HepG2 (cell line): ENCODE data around the gene KCNIP3. TPM values are rescaled to one million over a fixed set of nuclear protein-coding genes. Genes with fewer than 3 reads are reported as not detected.
"Not testable (repeated sequence)": the region's sequence is repeated elsewhere in the genome, so short reads cannot be mapped to it uniquely, and the experiment has no call there.

Source experiments
- ATAC-seq: fragments of 200-7000 bp; cut with Tn5 transposase; 3 replicates; pipeline ENCODE4 v1.9.1; 2020; ENCODE audit warnings: mild to moderate bottlenecking, moderate library complexity
- BruUV-seq: library from RNA; stranded (reverse); fragments of 400-500 nt; replicated peaks from 2 replicates; lab custom pipeline; 2021; lab: Mats Ljungman, UMichigan
- CTCF ChIA-PET: fragments of 300-600 bp; formaldehyde crosslinking; extraction: SDS; loops from one replicate; lab custom pipeline; 2021; ENCODE audit warnings: low total read pairs, inconsistent platforms, low intra/inter-chr PET ratio; lab: Yijun Ruan, JAX
- POLR2A ChIA-PET: fragments of 350-600 bp; sonication (Branson Sonifier 250); formaldehyde crosslinking; loops from one replicate; lab custom pipeline; 2020; ENCODE audit warnings: antibody characterized with exemption, inconsistent platforms; lab: Yijun Ruan, JAX
- DNase-seq: peaks from one replicate; pipeline ENCODE4 v3.0.0-alpha.2; 2015; ENCODE audit warnings: low spot score
- FAIRE-seq: peaks from 3 replicates; lab custom pipeline; 2011; peaks lifted over from hg19 to GRCh38; lab: Jason Lieb, UNC
- H2AFZ ChIP-seq: one replicate; pipeline ENCODE4 v1.6.1; 2011; ENCODE audit warnings: low read length, inconsistent platforms
- H3K27ac ChIP-seq: fragments of 300-600 bp; 3 replicates; pipeline ENCODE4 v1.8.0; 2011; ENCODE audit warnings: mixed run types, mild to moderate bottlenecking, mixed read lengths, low read length, inconsistent platforms; ENCODE audit not compliant: insufficient read depth; ENCODE audit errors: extremely low read length
- H3K27me3 ChIP-seq, 2 experiments: fragments of 200-600 bp in 1 of 2; 2 replicates in 1 of 2; 3 replicates in 1 of 2; pipeline versions ENCODE4 v1.6.0 to v1.8.0; 2011; ENCODE audit warnings: low read length in 2 of 2, mild to moderate bottlenecking in 2 of 2, moderate library complexity in 2 of 2, inconsistent platforms in 1 of 2; ENCODE audit not compliant: insufficient read depth in 2 of 2, control insufficient read depth in 1 of 2
- H3K36me3 ChIP-seq, 2 experiments: fragments of 200-600 bp in 1 of 2; replicated peaks in 1 of 2; 2 replicates in 1 of 2; 3 replicates in 1 of 2; pipeline versions ENCODE4 v1.5.1 to v1.8.0; 2011; ENCODE audit warnings: low read length in 2 of 2, inconsistent platforms in 1 of 2; ENCODE audit not compliant: insufficient read depth in 2 of 2, control insufficient read depth in 1 of 2
- H3K4me1 ChIP-seq: 2 replicates; pipeline ENCODE4 v1.5.1; 2012; ENCODE audit warnings: low read length, inconsistent platforms; ENCODE audit not compliant: insufficient read depth
- H3K4me2 ChIP-seq: 2 replicates; pipeline ENCODE4 v1.6.0; 2011; ENCODE audit warnings: low read depth, low read length, inconsistent platforms
- H3K4me3 ChIP-seq, 3 experiments: fragments of 200-600 bp in 1 of 3; sonication (generic), shearing (Covaris generic) in 1 of 3; replicated peaks in 1 of 3; 2 replicates each; pipeline ENCODE4 v1.5.1; 2011 to 2016; ENCODE audit warnings: low read length in 3 of 3, inconsistent platforms in 2 of 3, low read depth in 2 of 3, mild to moderate bottlenecking in 2 of 3, control low read depth in 1 of 3, mixed read lengths in 1 of 3; ENCODE audit not compliant: insufficient read depth in 1 of 3
- H3K79me2 ChIP-seq: one replicate; pipeline ENCODE4 v1.6.1; 2011; ENCODE audit warnings: low read length, inconsistent platforms; ENCODE audit not compliant: insufficient read depth
- H3K9ac ChIP-seq: 2 replicates; pipeline ENCODE4 v1.6.0; 2011; ENCODE audit warnings: mild to moderate bottlenecking, low read depth, low read length, inconsistent platforms; ENCODE audit not compliant: insufficient read depth
- H3K9me3 ChIP-seq: 2 replicates; pipeline ENCODE4 v1.5.1; 2012; ENCODE audit warnings: mild to moderate bottlenecking, low read length
- H4K20me1 ChIP-seq: 2 replicates; pipeline ENCODE4 v1.6.0; 2011; ENCODE audit warnings: inconsistent platforms, mild to moderate bottlenecking, low read length, moderate library complexity; ENCODE audit not compliant: insufficient read depth
- GATAD2A ChIP-seq: IDR thresholded peaks from 2 replicates; pipeline ENCODE4 v1.6.1; 2016
- PRDM4 ChIP-seq: sonication (generic); formaldehyde crosslinking; IDR thresholded peaks from 2 replicates; pipeline ENCODE4 v1.9.0; 2021; ENCODE audit warnings: missing genetic modification reagents, borderline replicate concordance
- ZFP82 ChIP-seq: sonication (generic); formaldehyde crosslinking; IDR thresholded peaks from 2 replicates; pipeline ENCODE4 v1.5.1; 2020; ENCODE audit warnings: mild to moderate bottlenecking, missing genetic modification reagents, borderline replicate concordance
- ZNF362 ChIP-seq: sonication (generic); formaldehyde crosslinking; IDR thresholded peaks from 2 replicates; pipeline ENCODE4 v1.4.0; 2020; ENCODE audit warnings: missing genetic modification reagents, mild to moderate bottlenecking, borderline replicate concordance
- WGBS: methylation state at CpG from one replicate; pipeline ENCODE4 v1.1.6; 2017; ENCODE audit warnings: low lambda C conversion rate; 5-methylcytosine and 5-hydroxymethylcytosine counted together
- in situ Hi-C: cut with HindIII; loops from 2 replicates; pipeline ENCODE4 v1.10.0; 2017; ENCODE audit warnings: low pct_unique_long_range_greater_than_20kb; ENCODE audit not compliant: extremely low pct_ligation_motif_present
- intact Hi-C: fragments of 100-400 bp; cut with micrococcal nuclease; formaldehyde crosslinking; loops from one replicate; pipeline ENCODE4 v1.10.0; 2022; ENCODE audit not compliant: unreplicated experiment
- polyA plus RNA-seq, 8 experiments: library from polyadenylated mRNA; depleted of rRNA in 3 of 8; stranded (reverse) in 7 of 8; unstranded in 1 of 8; fragments of >200 nt; fragmentation: Illumina TruSeq in 4 of 8; extraction: Trizol in 4 of 8; gene quantifications; 2 replicates each; pipeline versions ENCODE4 v1.2.1 to v1.2.3, GENCODE V29; 2011 to 2016; ENCODE audit warnings: low read depth in 4 of 8, missing spikeins in 1 of 8, mixed read lengths in 1 of 8; ENCODE audit not compliant: insufficient read depth in 1 of 8
- total RNA-seq, 5 experiments: library from RNA; depleted of rRNA; stranded (reverse); fragments of >200 nt; fragmentation: Illumina TruSeq; extraction: Trizol; gene quantifications; 2 replicates each; pipeline ENCODE4 v1.2.3, GENCODE V29; 2016; ENCODE audit warnings: low read depth in 1 of 5
- TF ChIP-seq, protein P1 (sequence below), 2 experiments: sonication (generic) in 1 of 2; formaldehyde crosslinking in 1 of 2; IDR thresholded peaks; 2 replicates each; pipeline versions ENCODE4 v1.5.1 to v1.6.1; 2011 to 2020; ENCODE audit warnings: borderline replicate concordance in 1 of 2, low read depth in 1 of 2, low read length in 1 of 2, mild to moderate bottlenecking in 1 of 2, missing genetic modification reagents in 1 of 2, moderate library complexity in 1 of 2
- TF ChIP-seq, protein P2 (sequence below): sonication (generic); formaldehyde crosslinking; IDR thresholded peaks from 2 replicates; pipeline ENCODE4 v1.4.0; 2020; ENCODE audit warnings: missing genetic modification reagents, borderline replicate concordance

KCNIP3 gene
- total and polyA plus RNA-seq, 2 of the 13 experiments (the other 11 are each of a cell fraction or from before 2014, with no cell fraction given), result not detected

DNA sequence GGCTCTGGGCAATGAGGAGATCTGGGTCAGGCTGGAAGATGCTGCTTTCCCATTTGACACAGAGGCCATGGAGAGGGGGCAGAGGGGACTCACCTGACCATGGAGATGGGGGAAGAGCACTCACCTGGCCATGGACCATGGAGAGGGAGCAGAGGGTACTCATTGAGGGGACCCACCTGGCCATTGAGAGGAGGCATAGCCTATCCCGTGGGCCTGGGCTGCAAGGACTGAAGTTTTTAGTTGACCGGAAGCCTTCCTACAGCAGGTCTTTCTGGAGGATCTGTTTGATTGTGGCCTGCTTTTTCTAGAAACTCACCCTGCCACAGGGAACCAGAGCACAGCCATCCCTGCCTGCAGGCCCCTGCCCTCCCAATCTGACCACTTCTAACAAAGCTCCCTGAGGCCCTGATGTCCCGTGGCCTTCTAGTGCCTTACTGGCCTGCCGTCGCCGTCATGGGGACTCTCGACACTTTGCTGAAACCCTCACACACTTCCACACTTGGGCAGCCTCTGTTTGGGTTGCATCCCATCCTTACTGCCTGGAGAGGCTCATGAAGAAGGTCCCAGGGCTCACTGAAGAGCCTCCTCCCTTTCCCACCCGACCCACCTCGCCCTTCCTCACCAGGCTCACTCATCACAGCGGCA lies 28.0 kb upstream of the KCNIP3 start (continued):
- TF ChIP-seq PRDM4 (CRISPR knock-in tag) (no peak), GATAD2A (CRISPR knock-in tag) (no peak)
- TF ChIP-seq, all 625 proteins: peak for 0

GRCh38 chr2:95269745-95270144 lies 27.4 kb upstream of the KCNIP3 start:
- intact Hi-C loops, H3K4me1 ChIP-seq, H3K9ac ChIP-seq, DNase-seq, H3K36me3 ChIP-seq, H3K27ac ChIP-seq, POLR2A ChIA-PET, H3K4me3 ChIP-seq, H3K9me3 ChIP-seq, in situ Hi-C loops, H3K79me2 ChIP-seq, H3K4me2 ChIP-seq, FAIRE-seq, H2AFZ ChIP-seq, BruUV-seq, CTCF ChIA-PET, H4K20me1 ChIP-seq, ATAC-seq: not testable (repeated sequence)
- H3K27me3 ChIP-seq, result peaks cover 16 to 50% of the 10 kb centered on the region in 2 experiments; a peak in 3 of 5 replicates
- WGBS, result 41% methylated on average over 5 of the region's 5 CpGs

- CTCF ChIA-PET, result no interaction called here
- Histone ChIP-seq H3K4me1 (no peaks in the 10 kb centered on the region), H3K36me3 (no peaks in the 10 kb centered on the region), H3K9me3 (no peaks in the 10 kb centered on the region), H3K4me3 (no peak overlapping the region), H3K9ac (no peak overlapping the region), H3K79me2 (no peaks in the 10 kb centered on the region), H4K20me1 (no peaks in the 10 kb centered on the region), H3K27ac (no peak overlapping the region), H3K27me3 (peaks cover 17 to 45% of the 10 kb centered on the region in 2 experiments; a peak in 3 of 5 replicates), H3K4me2 (no peak overlapping the region), H2AFZ (no peak overlapping the region)
- intact Hi-C loops, result no loop called here
- POLR2A ChIA-PET, result no interaction called here
- no TSS peak for BruUV-seq
- FAIRE-seq, result no peak
- DNase-seq, result no peak
- 23% methylated on average over 8 of the region's 8 CpGs for WGBS
- in situ Hi-C loops, result no loop called here
- no peak for ATAC-seq
- TF ChIP-seq, protein P1, sequence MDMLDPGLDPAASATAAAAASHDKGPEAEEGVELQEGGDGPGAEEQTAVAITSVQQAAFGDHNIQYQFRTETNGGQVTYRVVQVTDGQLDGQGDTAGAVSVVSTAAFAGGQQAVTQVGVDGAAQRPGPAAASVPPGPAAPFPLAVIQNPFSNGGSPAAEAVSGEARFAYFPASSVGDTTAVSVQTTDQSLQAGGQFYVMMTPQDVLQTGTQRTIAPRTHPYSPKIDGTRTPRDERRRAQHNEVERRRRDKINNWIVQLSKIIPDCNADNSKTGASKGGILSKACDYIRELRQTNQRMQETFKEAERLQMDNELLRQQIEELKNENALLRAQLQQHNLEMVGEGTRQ (IDR thresholded peaks at IDR 0.05; ENCODE audit: low read depth, low read length), result no peak
- TF ChIP-seq, protein P1 (CRISPR knock-in tag; IDR thresholded peaks at IDR 0.05; ENCODE audit: borderline replicate concordance), result no peak
- TF ChIP-seq ZNF362 (no peak), ZFP82 (no peak)
- TF ChIP-seq, protein P2, sequence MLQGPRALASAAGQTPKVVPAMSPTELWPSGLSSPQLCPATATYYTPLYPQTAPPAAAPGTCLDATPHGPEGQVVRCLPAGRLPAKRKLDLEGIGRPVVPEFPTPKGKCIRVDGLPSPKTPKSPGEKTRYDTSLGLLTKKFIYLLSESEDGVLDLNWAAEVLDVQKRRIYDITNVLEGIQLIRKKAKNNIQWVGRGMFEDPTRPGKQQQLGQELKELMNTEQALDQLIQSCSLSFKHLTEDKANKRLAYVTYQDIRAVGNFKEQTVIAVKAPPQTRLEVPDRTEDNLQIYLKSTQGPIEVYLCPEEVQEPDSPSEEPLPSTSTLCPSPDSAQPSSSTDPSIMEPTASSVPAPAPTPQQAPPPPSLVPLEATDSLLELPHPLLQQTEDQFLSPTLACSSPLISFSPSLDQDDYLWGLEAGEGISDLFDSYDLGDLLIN (CRISPR knock-in tag), result no peak
These were observed 26.5 kb upstream of the KCNIP3 start for GRCh38 chr2:95270541-95271081.
